H1 (cell line): Measurements from ENCODE around the gene TBX4. TPM values are rescaled to one million over a fixed set of nuclear protein-coding genes. Genes with fewer than 3 reads are reported as not detected.

Experiments used
- ASH2L ChIP-seq: fragments of 200-600, 300-600 bp; sonication (generic); IDR thresholded peaks from one replicate; pipeline ENCODE4 v1.7.1; 2017; ENCODE audit warnings: low read length
- BACH1 ChIP-seq: IDR thresholded peaks from 2 replicates; pipeline ENCODE4 v1.6.1; 2012; ENCODE audit warnings: low read length, improper control_type of control experiment
- BCL11A ChIP-seq, 2 experiments: IDR thresholded peaks; one replicate each; pipeline ENCODE4 v1.6.1; 2011; ENCODE audit warnings: low read depth in 2 of 2, low read length in 2 of 2, mild to moderate bottlenecking in 2 of 2
- CHD1 ChIP-seq: IDR thresholded peaks from 2 replicates; pipeline ENCODE4 v1.6.1; 2012; ENCODE audit warnings: low read depth, low read length, improper control_type of control experiment
- CHD2 ChIP-seq: IDR thresholded peaks from 2 replicates; pipeline ENCODE4 v1.6.1; 2012; ENCODE audit warnings: low read length, improper control_type of control experiment
- CREB1 ChIP-seq: IDR thresholded peaks from 2 replicates; pipeline ENCODE4 v1.6.1; 2012; ENCODE audit warnings: inconsistent platforms
- EZH2 ChIP-seq: fragments of 200-600 bp; sonication (generic); IDR thresholded peaks from 2 replicates; pipeline ENCODE4 v1.7.1; 2012; ENCODE audit warnings: low read depth, mild to moderate bottlenecking, moderate library complexity, low read length, inconsistent platforms; ENCODE audit not compliant: severe bottlenecking
- HDAC2 ChIP-seq, 2 experiments: fragments of 300-600 bp in 1 of 2; sonication (generic) in 1 of 2; IDR thresholded peaks; 2 replicates each; pipeline ENCODE4 v1.6.1; 2011 to 2012; ENCODE audit warnings: low read depth in 2 of 2, low read length in 2 of 2, mild to moderate bottlenecking in 2 of 2, moderate library complexity in 2 of 2, borderline replicate concordance in 1 of 2, inconsistent platforms in 1 of 2
- KDM1A ChIP-seq: fragments of 200-600, 300-600 bp; sonication (generic); IDR thresholded peaks from 2 replicates; pipeline ENCODE4 v1.7.1; 2016; ENCODE audit warnings: mild to moderate bottlenecking, low read length, borderline replicate concordance
- KDM4A ChIP-seq: IDR thresholded peaks from one replicate; pipeline ENCODE4 v1.7.1; 2012; ENCODE audit warnings: low read depth, mild to moderate bottlenecking, moderate library complexity, low read length, inconsistent platforms; ENCODE audit not compliant: severe bottlenecking
- POLR2AphosphoS5 ChIP-seq: IDR thresholded peaks from 2 replicates; pipeline ENCODE4 v1.6.1; 2011; ENCODE audit warnings: low read depth, low read length
- POU5F1 ChIP-seq: IDR thresholded peaks from 2 replicates; pipeline ENCODE4 v1.6.1; 2011; ENCODE audit warnings: low read depth, mild to moderate bottlenecking, low read length, moderate library complexity
- RNF2 ChIP-seq: fragments of 200-900, 300-1000 bp; sonication (generic); IDR thresholded peaks from 2 replicates; pipeline ENCODE4 v1.7.1; 2016; ENCODE audit warnings: borderline replicate concordance, low read depth, mild to moderate bottlenecking, antibody characterized with exemption, low read length; ENCODE audit not compliant: poor library complexity, severe bottlenecking; ENCODE audit errors: missing control alignments
- RXRA ChIP-seq: IDR thresholded peaks from 2 replicates; pipeline ENCODE4 v1.6.1; 2011; ENCODE audit warnings: low read depth, mild to moderate bottlenecking, low read length, moderate library complexity; ENCODE audit not compliant: insufficient read depth
- SIRT6 ChIP-seq: IDR thresholded peaks from one replicate; pipeline ENCODE4 v1.7.1; 2012; ENCODE audit warnings: low read length, inconsistent platforms
- TAF1 ChIP-seq: IDR thresholded peaks from 2 replicates; pipeline ENCODE4 v1.6.1; 2011; ENCODE audit warnings: mild to moderate bottlenecking, low read depth, low read length
- TAF7 ChIP-seq: optimal IDR thresholded peaks from 2 replicates; pipeline ENCODE3; 2011; ENCODE audit warnings: low read depth, mild to moderate bottlenecking, inconsistent platforms, low read length, moderate library complexity, borderline replicate concordance
- YY1 ChIP-seq: IDR thresholded peaks from 2 replicates; pipeline ENCODE4 v1.6.1; 2011; ENCODE audit warnings: low read depth, mild to moderate bottlenecking, low read length
- polyA plus RNA-seq, 7 experiments: library from polyadenylated mRNA; depleted of rRNA in 3 of 7; stranded (reverse) in 5 of 7; unstranded in 2 of 7; fragments of >200 nt in 5 of 7; fragments of 200-250 nt in 2 of 7; gene quantifications; 1 replicate in 5 of 7; 2 replicates in 1 of 7; 4 replicates in 1 of 7; pipeline versions ENCODE4 v1.2.1 to v1.2.3, GENCODE V29; 2011 to 2013; ENCODE audit warnings: missing spikeins in 2 of 7, mixed read lengths in 2 of 7
- total RNA-seq: library from RNA; stranded (reverse); fragmentation: NEBNext Ultra II Directional; extraction: Animal tissue kit (Norgen Biotek cat#: 25700); gene quantifications from 2 replicates; pipeline ENCODE4 v1.2.1, GENCODE V29; 2021
- TF ChIP-seq, protein P1 (sequence below): IDR thresholded peaks from 2 replicates; pipeline ENCODE4 v1.6.1; 2012; ENCODE audit warnings: inconsistent platforms
- TF ChIP-seq, protein P2 (sequence below): IDR thresholded peaks from 2 replicates; pipeline ENCODE4 v1.6.1; 2012; ENCODE audit warnings: inconsistent platforms

Gene TBX4
- total and polyA plus RNA-seq, 2 of the 8 experiments (the other 6 are each of a cell fraction or from before 2014, with no cell fraction given): 0.02 TPM; not detected in 1

DNA sequence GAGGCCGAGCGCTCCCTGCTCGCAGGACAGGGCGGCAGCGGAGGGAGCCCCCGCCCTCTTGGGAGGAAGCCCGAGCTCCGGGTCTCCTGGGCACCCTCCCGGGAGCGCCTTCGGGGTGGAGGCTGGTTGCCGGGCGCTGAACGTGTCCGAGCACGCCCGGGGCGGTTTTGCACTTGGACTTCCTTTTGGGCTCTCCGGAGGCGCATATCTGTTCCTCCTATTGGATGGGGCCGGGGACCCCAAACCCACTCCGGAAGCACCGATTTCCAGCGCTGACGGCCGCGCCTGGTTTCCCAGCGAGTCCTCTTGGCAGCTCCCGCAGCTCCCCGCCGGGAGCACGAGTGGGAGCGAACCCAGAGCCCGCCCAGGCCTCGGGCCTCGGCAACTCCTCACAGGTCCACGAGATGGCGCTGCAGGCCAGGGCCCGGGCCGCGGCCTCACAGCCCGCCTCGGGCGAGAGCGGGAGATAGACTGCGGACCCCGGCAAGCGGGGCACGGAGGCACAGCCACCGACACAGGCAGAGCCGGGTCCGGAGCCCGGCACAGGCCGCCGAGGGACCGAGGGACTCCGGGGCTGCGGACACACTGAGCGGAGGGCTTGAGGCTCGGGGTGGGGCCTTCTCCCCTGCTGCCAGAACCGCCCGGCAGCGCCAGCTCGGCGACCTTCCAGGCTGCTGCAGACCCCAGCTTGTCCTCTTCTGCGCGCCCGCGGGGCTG, 39.9 kb upstream of the TBX4 start (continued):
- peak; percentile 10 to 95; a peak in 1 of 4 replicates for TF ChIP-seq HDAC2 (IDR thresholded peaks at IDR 0.05; ENCODE audit: borderline replicate concordance in 1 of 2, low read depth in 2 of 2, low read length in 2 of 2)
- TF ChIP-seq POU5F1: no peak
- no peak for TF ChIP-seq RXRA
- TF ChIP-seq BCL11A (IDR thresholded peaks at IDR 0.05; ENCODE audit: low read depth in 2 of 2, low read length in 2 of 2): no peak
- 0 out of 2 replicates have a peak, but pooled peaks have one; percentile 21 for TF ChIP-seq TAF1
- no peak for TF ChIP-seq RNF2
- TF ChIP-seq BACH1: peak; percentile 91
- TF ChIP-seq, protein P1, sequence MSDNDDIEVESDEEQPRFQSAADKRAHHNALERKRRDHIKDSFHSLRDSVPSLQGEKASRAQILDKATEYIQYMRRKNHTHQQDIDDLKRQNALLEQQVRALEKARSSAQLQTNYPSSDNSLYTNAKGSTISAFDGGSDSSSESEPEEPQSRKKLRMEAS: 0 out of 2 replicates have a peak, but pooled peaks have one; percentile 37
- TF ChIP-seq SIRT6: no peak
- TF ChIP-seq CHD2: no peak
- no peak for TF ChIP-seq KDM1A
- no peak for TF ChIP-seq CHD1
- TF ChIP-seq KDM4A: no peak
- TF ChIP-seq CREB1: no peak
- TF ChIP-seq YY1: no peak
- no peak for TF ChIP-seq ASH2L
- TF ChIP-seq EZH2: peak; percentile 53
- peak; percentile 31 for TF ChIP-seq TAF7
- TF ChIP-seq, protein P2, sequence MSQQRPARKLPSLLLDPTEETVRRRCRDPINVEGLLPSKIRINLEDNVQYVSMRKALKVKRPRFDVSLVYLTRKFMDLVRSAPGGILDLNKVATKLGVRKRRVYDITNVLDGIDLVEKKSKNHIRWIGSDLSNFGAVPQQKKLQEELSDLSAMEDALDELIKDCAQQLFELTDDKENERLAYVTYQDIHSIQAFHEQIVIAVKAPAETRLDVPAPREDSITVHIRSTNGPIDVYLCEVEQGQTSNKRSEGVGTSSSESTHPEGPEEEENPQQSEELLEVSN: peak; percentile 84
- peak; percentile 24; the same call in 1 of the 2 replicates for TF ChIP-seq POLR2AphosphoS5
- TF ChIP-seq, all 59 proteins: peak for 16
